Natural killer cell (primary cell): ENCODE data around the gene OPA1. TPM values are rescaled to one million over a fixed set of nuclear protein-coding genes. Genes with fewer than 3 reads are reported as not detected.

Experiments used
- ATAC-seq, 3 donors: fragments of 150-1000 bp in 2 of 3; fragments of 200-7000 bp in 1 of 3; cut with Tn5 transposase; 1 replicate in 1 of 3; 2 replicates in 2 of 3; pipeline ENCODE4 v1.10.0; 2021; ENCODE audit warnings: mild to moderate bottlenecking in 2 of 3, moderate library complexity in 2 of 3
- DNase-seq, 2 donors: peaks; one replicate each; pipeline versions ENCODE4 v3.0.0 to v3.0.0-alpha.2; 2013 to 2021; ENCODE audit warnings: mixed read lengths in 1 of 2
- H3K27ac ChIP-seq: one replicate; pipeline ENCODE4 v1.5.1; 2013; ENCODE audit warnings: mild to moderate bottlenecking, low read length
- H3K27me3 ChIP-seq: one replicate; pipeline ENCODE4 v1.6.1; 2013; ENCODE audit warnings: low read length; ENCODE audit not compliant: control insufficient read depth, insufficient read depth
- H3K36me3 ChIP-seq: one replicate; pipeline ENCODE4 v1.6.1; 2013; ENCODE audit warnings: low read length; ENCODE audit not compliant: control insufficient read depth, insufficient read depth
- H3K4me1 ChIP-seq: one replicate; pipeline ENCODE4 v1.6.1; 2013; ENCODE audit warnings: low read length; ENCODE audit not compliant: control insufficient read depth, insufficient read depth
- H3K4me3 ChIP-seq: one replicate; pipeline ENCODE4 v1.5.1; 2013; ENCODE audit warnings: low read length
- H3K9me3 ChIP-seq: one replicate; pipeline ENCODE4 v1.6.1; 2013; ENCODE audit warnings: low read length; ENCODE audit not compliant: control insufficient read depth, insufficient read depth
- H3K27ac Mint-ChIP-seq, 2 donors: one replicate each; pipeline ENCODE4 v1.8.0; 2022; ENCODE audit warnings: mild to moderate bottlenecking in 2 of 2, mixed read lengths in 2 of 2, moderate library complexity in 1 of 2
- H3K27me3 Mint-ChIP-seq, 2 donors: one replicate each; pipeline ENCODE4 v1.8.0; 2022; ENCODE audit warnings: low read depth in 2 of 2, mixed read lengths in 2 of 2
- H3K36me3 Mint-ChIP-seq: one replicate; pipeline ENCODE4 v1.8.0; 2022; ENCODE audit warnings: mixed read lengths
- H3K4me1 Mint-ChIP-seq, 2 donors: one replicate each; pipeline ENCODE4 v1.8.0; 2022; ENCODE audit warnings: mixed read lengths in 2 of 2
- H3K4me3 Mint-ChIP-seq: one replicate; pipeline ENCODE4 v1.8.0; 2022; ENCODE audit warnings: mild to moderate bottlenecking, moderate library complexity, mixed read lengths
- H3K9me3 Mint-ChIP-seq, 2 donors: one replicate each; pipeline ENCODE4 v1.8.0; 2022; ENCODE audit warnings: mixed read lengths in 2 of 2
- CTCF ChIP-seq: fragments of 200-600 bp; IDR thresholded peaks from one replicate; pipeline ENCODE4 v1.8.0; 2022; ENCODE audit warnings: antibody characterized with exemption
- WGBS: methylation state at CpG from one replicate; pipeline ENCODE4 v1.1.7; 2013; ENCODE audit warnings: missing lambda C conversion rate; ENCODE audit not compliant: insufficient coverage; 5-methylcytosine and 5-hydroxymethylcytosine counted together
- intact Hi-C: fragments of 100-400 bp; cut with micrococcal nuclease; formaldehyde crosslinking; loops from one replicate; pipeline ENCODE4 v1.14.2; 2022
- total RNA-seq, 4 donors: library from RNA; stranded (reverse); fragments of 120-200 nt in 1 of 4; gene quantifications; one replicate each; pipeline versions ENCODE4 v1.2.3 to v1.2.4, GENCODE V29; 2013 to 2022

OPA1 gene
- total RNA-seq, 3 donors from 2014 or later (not counting 1 experiment from before 2014, with no cell fraction given) = 52.6 to 72.0 (median 57.5) TPM

GRCh38 chr3:193686665-193687483 lies 93.9 kb downstream of the OPA1 start:
- H3K4me1 ChIP-seq = no peaks in the 10 kb centered on the region
- peaks cover 4 to 5% of the 10 kb centered on the region in 2 donors for H3K4me1 Mint-ChIP-seq
- no peak overlapping the region for H3K4me3 ChIP-seq
- peaks cover 7% of the 10 kb centered on the region for H3K36me3 Mint-ChIP-seq
- no peaks in the 10 kb centered on the region for H3K27me3 Mint-ChIP-seq
- H3K9me3 Mint-ChIP-seq = no peaks in the 10 kb centered on the region
- peak overlapping the region in 1 of 2 donors; percentile 45 for H3K27ac Mint-ChIP-seq
- TF ChIP-seq CTCF = no peak
- ATAC-seq (no peak), DNase-seq (no peak)
- H3K27ac ChIP-seq = no peak overlapping the region
- WGBS = 61% methylated on average over 2 of the region's 4 CpGs
- H3K27me3 ChIP-seq = no peaks in the 10 kb centered on the region
- intact Hi-C loops = no loop called here
- H3K36me3 ChIP-seq = peaks cover under 1% of the 10 kb centered on the region
- H3K9me3 ChIP-seq = no peaks in the 10 kb centered on the region
- no peak overlapping the region for H3K4me3 Mint-ChIP-seq

DNA sequence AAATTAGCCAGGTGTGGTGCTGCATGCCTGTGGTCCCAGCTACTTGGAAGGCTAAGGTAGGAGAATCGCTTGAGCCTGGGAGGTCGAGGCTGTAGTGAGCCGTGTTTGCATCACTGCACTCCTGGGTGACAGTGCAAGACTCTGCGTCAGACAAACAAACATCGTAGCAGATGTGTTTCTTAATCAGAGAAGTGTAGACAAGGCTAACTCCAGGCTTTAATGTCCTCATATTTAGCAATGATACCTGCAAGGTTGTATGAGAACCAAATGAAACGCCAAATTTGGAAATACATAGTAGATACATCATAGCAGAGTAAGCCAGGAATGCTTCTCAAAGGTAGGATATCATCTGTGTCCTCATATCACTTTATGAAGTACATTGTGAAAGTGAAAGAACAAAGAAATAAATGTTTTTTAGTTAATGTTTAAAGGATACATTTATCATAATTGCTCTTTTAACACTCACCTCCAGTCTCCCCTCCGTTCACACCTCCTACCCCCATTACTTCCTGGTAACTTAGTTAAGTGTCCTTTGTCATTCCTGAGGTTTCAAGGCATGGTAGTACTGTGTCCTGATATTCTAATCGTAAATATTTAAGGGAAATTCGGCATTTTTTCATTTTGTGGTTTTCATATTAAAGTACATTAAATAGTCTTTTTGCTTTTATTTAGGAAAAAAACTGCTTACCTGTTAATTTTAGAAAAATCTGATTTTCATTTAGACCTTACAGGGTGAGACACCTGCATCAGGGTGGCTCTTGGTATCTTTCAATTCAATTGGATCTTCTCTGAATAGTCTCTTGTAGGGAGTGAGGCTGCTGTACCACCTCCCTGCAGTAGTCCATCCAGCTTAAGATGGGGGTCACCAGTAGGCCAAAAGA lies 96.1 kb downstream of the OPA1 start:
- 88% methylated on average over 7 of the region's 9 CpGs for WGBS
- no peak for ATAC-seq
- H3K4me1 ChIP-seq = no peaks in the 10 kb centered on the region
- peaks cover 4 to 5% of the 10 kb centered on the region in 2 donors for H3K4me1 Mint-ChIP-seq
- TF ChIP-seq CTCF = no peak
- intact Hi-C loops = no loop called here
- H3K9me3 ChIP-seq = no peaks in the 10 kb centered on the region
- no peak overlapping the region for H3K4me3 Mint-ChIP-seq
- H3K27me3 Mint-ChIP-seq = no peaks in the 10 kb centered on the region
- H3K27me3 ChIP-seq = no peaks in the 10 kb centered on the region
- H3K4me3 ChIP-seq = no peak overlapping the region
- H3K36me3 Mint-ChIP-seq = peaks cover 4% of the 10 kb centered on the region
- no peak overlapping the region for H3K27ac Mint-ChIP-seq
- peaks cover 9% of the 10 kb centered on the region for H3K36me3 ChIP-seq
- no peak overlapping the region for H3K27ac ChIP-seq
- H3K9me3 Mint-ChIP-seq = no peaks in the 10 kb centered on the region
- no peak for DNase-seq

DNA sequence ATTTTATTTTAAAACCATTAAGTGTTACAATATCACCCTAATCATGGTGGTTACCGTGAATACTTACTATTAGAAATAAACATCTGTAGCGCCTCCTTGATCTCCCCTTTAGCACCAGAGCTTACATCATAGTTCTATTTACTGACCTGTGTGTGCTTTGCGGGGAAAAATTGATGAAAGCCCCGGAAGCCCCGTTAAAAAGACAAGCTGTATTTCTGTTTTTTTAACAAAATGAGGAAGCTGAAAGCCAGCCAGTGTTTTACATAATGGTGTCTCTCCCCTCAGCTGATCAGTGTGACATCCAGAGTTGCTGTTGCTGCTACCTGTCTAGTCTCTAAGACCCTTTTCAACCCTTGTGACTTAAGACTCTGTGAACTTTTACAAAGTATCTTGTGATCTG lies 100.8 kb downstream of the OPA1 start:
- ATAC-seq (no peak), DNase-seq (peak in 1 of 2 donors; percentile 5)
- TF ChIP-seq CTCF = no peak
- Histone ChIP-seq H3K4me1 (no peaks in the 10 kb centered on the region), H3K4me3 (no peak overlapping the region), H3K27ac (no peak overlapping the region), H3K36me3 (peaks cover 30% of the 10 kb centered on the region), H3K9me3 (no peaks in the 10 kb centered on the region), H3K27me3 (no peaks in the 10 kb centered on the region)
- no peak overlapping the region for H3K27ac Mint-ChIP-seq
- intact Hi-C loops = no loop called here
- 73% methylated on average over 5 of the region's 5 CpGs for WGBS
- no peak overlapping the region for H3K4me3 Mint-ChIP-seq
- no peaks in the 10 kb centered on the region for H3K27me3 Mint-ChIP-seq
- no peaks in the 10 kb centered on the region for H3K9me3 Mint-ChIP-seq
- no peaks in the 10 kb centered on the region for H3K4me1 Mint-ChIP-seq
- H3K36me3 Mint-ChIP-seq = peaks cover 11% of the 10 kb centered on the region
